Muscle layer of colon (tissue), 2 donors: ENCODE results near the gene DESI2.
"Not testable (repeated sequence)": the region's sequence is repeated elsewhere in the genome, so short reads cannot be mapped to it uniquely, and the experiment has no call there.

Source experiments
- H3K27ac ChIP-seq: one replicate; pipeline ENCODE4 v1.7.0; 2013; ENCODE audit warnings: low read depth, mild to moderate bottlenecking, low read length, moderate library complexity
- H3K27me3 ChIP-seq, 2 donors: one replicate each; pipeline ENCODE4 v1.7.0; 2013; ENCODE audit warnings: low read length in 2 of 2, mild to moderate bottlenecking in 2 of 2; ENCODE audit not compliant: insufficient read depth in 2 of 2, control insufficient read depth in 1 of 2
- H3K36me3 ChIP-seq: one replicate; pipeline ENCODE4 v1.7.0; 2013; ENCODE audit warnings: mild to moderate bottlenecking, low read length; ENCODE audit not compliant: insufficient read depth
- H3K4me1 ChIP-seq: one replicate; pipeline ENCODE4 v1.7.0; 2013; ENCODE audit warnings: mild to moderate bottlenecking, low read length; ENCODE audit not compliant: insufficient read depth
- H3K4me3 ChIP-seq, 2 donors: one replicate each; pipeline ENCODE4 v1.7.0; 2013; ENCODE audit warnings: low read length in 2 of 2, low read depth in 1 of 2, mild to moderate bottlenecking in 1 of 2, moderate library complexity in 1 of 2
- H3K9ac ChIP-seq: one replicate; pipeline ENCODE4 v1.7.0; 2013; ENCODE audit warnings: low read length
- H3K9me3 ChIP-seq: one replicate; pipeline ENCODE4 v1.7.0; 2013; ENCODE audit warnings: mild to moderate bottlenecking, low read length
- donor health status: abdominal sarcoma.
- donor health status: Adenocarcinoma of cecum.

Gene DESI2

GRCh38 chr1:244675167-244675566 lies 22.2 kb downstream of the DESI2 start:
- Histone ChIP-seq H3K36me3 (no peaks in the 10 kb centered on the region), H3K27ac (no peak overlapping the region), H3K4me1 (peaks cover 31% of the 10 kb centered on the region), H3K9ac (no peak overlapping the region), H3K9me3 (no peaks in the 10 kb centered on the region), H3K27me3 (no peaks in the 10 kb centered on the region), H3K4me3 (no peak overlapping the region)

- Histone ChIP-seq H3K4me1 (peaks cover 13% of the 10 kb centered on the region), H3K9ac (no peak overlapping the region), H3K4me3 (no peak overlapping the region), H3K9me3 (no peaks in the 10 kb centered on the region), H3K36me3 (no peaks in the 10 kb centered on the region), H3K27me3 (no peaks in the 10 kb centered on the region), H3K27ac (no peak overlapping the region)
Observed at GRCh38 chr1:244678697-244679096, 25.8 kb downstream of the DESI2 start.

- Histone ChIP-seq H3K27me3 (no peaks in the 10 kb centered on the region), H3K27ac (no peak overlapping the region), H3K4me3 (no peak overlapping the region), H3K36me3 (no peaks in the 10 kb centered on the region), H3K9me3 (no peaks in the 10 kb centered on the region), H3K4me1 (peaks cover 13% of the 10 kb centered on the region), H3K9ac (no peak overlapping the region)
Observed at GRCh38 chr1:244680667-244681066, 27.7 kb downstream of the DESI2 start.

GRCh38 chr1:244682087-244682486 lies 29.2 kb downstream of the DESI2 start:
- H3K27me3 ChIP-seq, H3K9me3 ChIP-seq, H3K36me3 ChIP-seq, H3K9ac ChIP-seq, H3K4me3 ChIP-seq, H3K27ac ChIP-seq: not testable (repeated sequence)
- H3K4me1 ChIP-seq: peaks cover 13% of the 10 kb centered on the region

- peaks cover 23% of the 10 kb centered on the region for H3K36me3 ChIP-seq
- H3K9ac ChIP-seq: no peak overlapping the region
- no peaks in the 10 kb centered on the region for H3K9me3 ChIP-seq
- H3K4me3 ChIP-seq: no peak overlapping the region
- no peaks in the 10 kb centered on the region for H3K4me1 ChIP-seq
- H3K27me3 ChIP-seq: no peaks in the 10 kb centered on the region
- H3K27ac ChIP-seq: no peak overlapping the region
Observed at GRCh38 chr1:244695937-244696336, 43.0 kb downstream of the DESI2 start.

- no peak overlapping the region for H3K27ac ChIP-seq
- H3K36me3 ChIP-seq: peaks cover 13% of the 10 kb centered on the region
- no peaks in the 10 kb centered on the region for H3K27me3 ChIP-seq
- no peaks in the 10 kb centered on the region for H3K4me1 ChIP-seq
- no peak overlapping the region for H3K4me3 ChIP-seq
- H3K9ac ChIP-seq: no peak overlapping the region
- H3K9me3 ChIP-seq: no peaks in the 10 kb centered on the region
Observed at GRCh38 chr1:244699741-244700140, 46.8 kb downstream of the DESI2 start.

GRCh38 chr1:244700808-244701207 lies 47.9 kb downstream of the DESI2 start:
- H3K9ac ChIP-seq: no peak overlapping the region
- no peaks in the 10 kb centered on the region for H3K9me3 ChIP-seq
- no peak overlapping the region for H3K27ac ChIP-seq
- H3K36me3 ChIP-seq: peaks cover 11% of the 10 kb centered on the region
- H3K4me1 ChIP-seq: no peaks in the 10 kb centered on the region
- H3K27me3 ChIP-seq: no peaks in the 10 kb centered on the region
- no peak overlapping the region for H3K4me3 ChIP-seq

GRCh38 chr1:244702620-244703019 lies 49.7 kb downstream of the DESI2 start:
- Histone ChIP-seq H3K27ac (no peak overlapping the region), H3K9ac (no peak overlapping the region), H3K4me3 (no peak overlapping the region), H3K27me3 (no peaks in the 10 kb centered on the region), H3K4me1 (no peaks in the 10 kb centered on the region), H3K9me3 (no peaks in the 10 kb centered on the region), H3K36me3 (peaks cover 17% of the 10 kb centered on the region)

- H3K4me1 ChIP-seq: no peaks in the 10 kb centered on the region
- H3K36me3 ChIP-seq: peaks cover 17% of the 10 kb centered on the region
Observed at GRCh38 chr1:244704107-244704506, 51.2 kb downstream of the DESI2 start.

GRCh38 chr1:244705261-244706234 lies 52.6 kb downstream of the DESI2 start:
- Histone ChIP-seq H3K9ac (no peak overlapping the region), H3K27me3 (no peaks in the 10 kb centered on the region), H3K4me1 (no peaks in the 10 kb centered on the region), H3K27ac (no peak overlapping the region), H3K9me3 (no peaks in the 10 kb centered on the region), H3K4me3 (no peak overlapping the region), H3K36me3 (peaks cover 7% of the 10 kb centered on the region)

More at GRCh38 chr1:244704107-244704506, 51.2 kb downstream of the DESI2 start:
- H3K4me3 ChIP-seq: no peak overlapping the region
- no peaks in the 10 kb centered on the region for H3K27me3 ChIP-seq
- no peak overlapping the region for H3K27ac ChIP-seq
- H3K9ac ChIP-seq: no peak overlapping the region
- H3K9me3 ChIP-seq: no peaks in the 10 kb centered on the region

- Histone ChIP-seq H3K36me3 (peaks cover 7% of the 10 kb centered on the region), H3K27me3 (no peaks in the 10 kb centered on the region), H3K4me3 (no peak overlapping the region), H3K9me3 (no peaks in the 10 kb centered on the region), H3K4me1 (no peaks in the 10 kb centered on the region), H3K9ac (no peak overlapping the region), H3K27ac (no peak overlapping the region)
Observed at GRCh38 chr1:244709076-244709475, 56.1 kb downstream of the DESI2 start.
